ENCODE results near the gene TMEM168. TPM values are rescaled to one million over a fixed set of nuclear protein-coding genes. Genes with fewer than 3 reads are reported as not detected.
A peak's percentile ranks its signal among the peaks of the same experiment; 100 is the strongest.
"Not testable (repeated sequence)": the region's sequence is repeated elsewhere in the genome, so short reads cannot be mapped to it uniquely, and the experiment has no call there.

TMEM168 gene
- polyA plus RNA-seq, 4 donors: 36.8 to 48.9 (median 44.7) TPM

GRCh38 chr7:112782498-112782897 lies 7.7 kb downstream of the TMEM168 start:
- no peak for DNase-seq (ENCODE audit: low read depth in 4 of 4, low spot score in 3 of 4)

- no peak for DNase-seq (ENCODE audit: low read depth in 4 of 4, low spot score in 3 of 4)
Observed at GRCh38 chr7:112781558-112781957, 8.6 kb downstream of the TMEM168 start.

GRCh38 chr7:112781110-112781509 lies 9.1 kb downstream of the TMEM168 start:
- no peak for DNase-seq (ENCODE audit: low read depth in 4 of 4, low spot score in 3 of 4)

- no peak for DNase-seq (ENCODE audit: low read depth in 4 of 4, low spot score in 3 of 4)
Observed at GRCh38 chr7:112779667-112780066, 10.5 kb downstream of the TMEM168 start.

- no peak for DNase-seq (ENCODE audit: low read depth in 4 of 4, low spot score in 3 of 4)
Observed at GRCh38 chr7:112777406-112777805, 12.8 kb downstream of the TMEM168 start.

- no peak for DNase-seq (ENCODE audit: low read depth in 4 of 4, low spot score in 3 of 4)
Observed at GRCh38 chr7:112771166-112771565, 19.0 kb downstream of the TMEM168 start.

GRCh38 chr7:112770051-112770450 lies 20.1 kb downstream of the TMEM168 start:
- DNase-seq (ENCODE audit: low read depth in 4 of 4, low spot score in 3 of 4): peak in 3 of 4 donors; percentile 14 to 28 (median 20)

- DNase-seq (ENCODE audit: low read depth in 4 of 4, low spot score in 3 of 4): no peak
Observed at GRCh38 chr7:112765105-112765504, 25.1 kb downstream of the TMEM168 start.

- DNase-seq (ENCODE audit: low read depth in 4 of 4, low spot score in 3 of 4): no peak
Observed at GRCh38 chr7:112763996-112764395, 26.2 kb downstream of the TMEM168 start.

GRCh38 chr7:112763298-112763697 lies 26.9 kb downstream of the TMEM168 start:
- DNase-seq (ENCODE audit: low read depth in 4 of 4, low spot score in 3 of 4): no peak

GRCh38 chr7:112759905-112760304 lies 30.3 kb downstream of the TMEM168 start:
- DNase-seq (ENCODE audit: low read depth in 4 of 4, low spot score in 3 of 4): no peak

- DNase-seq (ENCODE audit: low read depth in 4 of 4, low spot score in 3 of 4): no peak
Observed at GRCh38 chr7:112757337-112757736, 32.9 kb downstream of the TMEM168 start.

- no peak for DNase-seq (ENCODE audit: low read depth in 4 of 4, low spot score in 3 of 4)
Observed at GRCh38 chr7:112753298-112753697, 36.9 kb downstream of the TMEM168 start.

GRCh38 chr7:112752576-112752975 lies 37.6 kb downstream of the TMEM168 start:
- no peak for DNase-seq (ENCODE audit: low read depth in 4 of 4, low spot score in 3 of 4)

GRCh38 chr7:112749775-112750174 lies 40.4 kb downstream of the TMEM168 start:
- no peak for DNase-seq (ENCODE audit: low read depth in 4 of 4, low spot score in 3 of 4)

- DNase-seq (ENCODE audit: low read depth in 4 of 4, low spot score in 3 of 4): no peak
Observed at GRCh38 chr7:112748381-112748780, 41.8 kb downstream of the TMEM168 start.

GRCh38 chr7:112745635-112746034 lies 44.6 kb downstream of the TMEM168 start:
- DNase-seq (ENCODE audit: low read depth in 4 of 4, low spot score in 3 of 4): no peak

GRCh38 chr7:112744818-112745217 lies 45.4 kb downstream of the TMEM168 start:
- no peak for DNase-seq (ENCODE audit: low read depth in 4 of 4, low spot score in 3 of 4)

- peak in 3 of 4 donors; percentile 11 to 23 (median 20) for DNase-seq (ENCODE audit: low read depth in 4 of 4, low spot score in 3 of 4)
Observed at GRCh38 chr7:112743811-112744210, 46.4 kb downstream of the TMEM168 start.

- DNase-seq (ENCODE audit: low read depth in 4 of 4, low spot score in 3 of 4): no peak
Observed at GRCh38 chr7:112740667-112741066, 49.5 kb downstream of the TMEM168 start.

- no peak for DNase-seq (ENCODE audit: low read depth in 4 of 4, low spot score in 3 of 4)
Observed at GRCh38 chr7:112739436-112740180, 50.6 kb downstream of the TMEM168 start.

- no peak for DNase-seq (ENCODE audit: low read depth in 4 of 4, low spot score in 3 of 4)
Observed at GRCh38 chr7:112735261-112735660, 54.9 kb downstream of the TMEM168 start.

GRCh38 chr7:112731324-112731723 lies 58.9 kb downstream of the TMEM168 start:
- DNase-seq (ENCODE audit: low read depth in 4 of 4, low spot score in 3 of 4): not testable (repeated sequence)
